Activated CD4-positive, CD25-positive, alpha-beta regulatory T cell treated with anti-CD3 and anti-CD28 coated beads, Interleukin-2, amount 50 U/mL, for 16 hours (primary cell): ENCODE results near the gene CPA5.
"Not testable (repeated sequence)": the region's sequence is repeated elsewhere in the genome, so short reads cannot be mapped to it uniquely, and the experiment has no call there.

Experiments used
- DNase-seq: peaks from one replicate; pipeline ENCODE4 v3.0.0-alpha.2; 2020; ENCODE audit warnings: low read depth, low spot score

Gene CPA5

GRCh38 chr7:130344271-130344866 is at the start of gene CPA5:
TSS of gene CPA5 (plus strand) at chr7:130344816. CDS start at chr7:130346486, 1,670 bp downstream.
- DNase-seq, result no peak

GRCh38 chr7:130296221-130296951 is 48.2 kb upstream of the CPA5 start:
- DNase-seq, result no peak

GRCh38 chr7:130297628-130298543 is 46.7 kb upstream of the CPA5 start:
- DNase-seq, result no peak

GRCh38 chr7:130298544-130299326 is 45.9 kb upstream of the CPA5 start:
- no peak for DNase-seq

- DNase-seq, result no peak
Measured at GRCh38 chr7:130299866-130300265, 44.8 kb upstream of the CPA5 start.

- no peak for DNase-seq
Measured at GRCh38 chr7:130301501-130302020, 43.1 kb upstream of the CPA5 start.

- no peak for DNase-seq
Measured at GRCh38 chr7:130302649-130303048, 42.0 kb upstream of the CPA5 start.

GRCh38 chr7:130303127-130303526 is 41.5 kb upstream of the CPA5 start:
- no peak for DNase-seq

GRCh38 chr7:130303551-130303950 is 41.1 kb upstream of the CPA5 start:
- DNase-seq, result no peak

GRCh38 chr7:130303982-130304381 is 40.6 kb upstream of the CPA5 start:
- DNase-seq, result no peak

GRCh38 chr7:130304878-130305277 is 39.7 kb upstream of the CPA5 start:
- no peak for DNase-seq

- DNase-seq, result no peak
Measured at GRCh38 chr7:130305433-130306042, 39.1 kb upstream of the CPA5 start.

- DNase-seq, result no peak
Measured at GRCh38 chr7:130309986-130310385, 34.6 kb upstream of the CPA5 start.

GRCh38 chr7:130314305-130314704 is 30.3 kb upstream of the CPA5 start:
- DNase-seq, result no peak

- DNase-seq, result no peak
Measured at GRCh38 chr7:130319541-130319940, 25.1 kb upstream of the CPA5 start.

GRCh38 chr7:130321542-130322229 is 22.9 kb upstream of the CPA5 start:
- not testable (repeated sequence) for DNase-seq

- no peak for DNase-seq
Measured at GRCh38 chr7:130322615-130323014, 22.0 kb upstream of the CPA5 start.

GRCh38 chr7:130324306-130324943 is 20.2 kb upstream of the CPA5 start:
- DNase-seq, result no peak

GRCh38 chr7:130329681-130330080 is 14.9 kb upstream of the CPA5 start:
- no peak for DNase-seq
